A673 (cell line): ENCODE results near the gene AGAP1. TPM values are rescaled to one million over a fixed set of nuclear protein-coding genes. Genes with fewer than 3 reads are reported as not detected.

Experiments
- BruUV-seq: library from RNA; stranded (reverse); fragments of 400-500 nt; replicated peaks from 2 replicates; lab custom pipeline; 2021; lab: Mats Ljungman, UMichigan
- CTCF ChIA-PET: fragments of 300-600 bp; sonication (Branson Sonifier 250); formaldehyde crosslinking; loops from one replicate; lab custom pipeline; 2022; ENCODE audit warnings: antibody characterized with exemption; lab: Charles Lee
- POLR2A ChIA-PET: fragments of 300-600 bp; sonication (Branson Sonifier 250); formaldehyde crosslinking; loops from one replicate; lab custom pipeline; 2022; ENCODE audit warnings: antibody characterized with exemption; ENCODE audit not compliant: low non-redundant PET; lab: Charles Lee
- DNase-seq: peaks from one replicate; pipeline ENCODE4 v3.0.0-alpha.2; 2015; ENCODE audit warnings: low spot score
- H3K27ac ChIP-seq: fragments of 200-600 bp; sonication (generic); 2 replicates; pipeline ENCODE4 v1.5.1; 2016; ENCODE audit warnings: mixed run types, low read depth, mild to moderate bottlenecking, mixed read lengths, antibody characterized with exemption, low read length; ENCODE audit not compliant: poor library complexity, severe bottlenecking
- H3K27me3 ChIP-seq: fragments of 200-600 bp; sonication (generic); replicated peaks from 2 replicates; pipeline ENCODE4 v1.6.1; 2017; ENCODE audit warnings: mixed run types, low read depth, mild to moderate bottlenecking, mixed read lengths, antibody characterized with exemption, low read length; ENCODE audit not compliant: insufficient read depth, poor library complexity
- H3K36me3 ChIP-seq: fragments of 200-600 bp; sonication (generic); 2 replicates; pipeline ENCODE4 v1.6.1; 2016; ENCODE audit warnings: mixed run types, mild to moderate bottlenecking, mixed read lengths, antibody characterized with exemption, low read length; ENCODE audit not compliant: insufficient read depth, poor library complexity, severe bottlenecking
- H3K4me1 ChIP-seq: fragments of 200-600 bp; sonication (generic); 2 replicates; pipeline ENCODE4 v1.6.1; 2017; ENCODE audit warnings: mixed run types, mild to moderate bottlenecking, mixed read lengths, antibody characterized with exemption, low read length; ENCODE audit not compliant: insufficient read depth, poor library complexity, severe bottlenecking
- H3K4me3 ChIP-seq: fragments of 200-600 bp; sonication (generic); 2 replicates; pipeline ENCODE4 v1.5.1; 2016; ENCODE audit warnings: low read depth, mixed run types, mild to moderate bottlenecking, mixed read lengths, low read length; ENCODE audit not compliant: poor library complexity, severe bottlenecking
- H3K9me3 ChIP-seq: fragments of 200-600 bp; sonication (generic); 2 replicates; pipeline ENCODE4 v1.6.1; 2016; ENCODE audit warnings: mixed run types, low read depth, mild to moderate bottlenecking, mixed read lengths, antibody characterized with exemption, low read length; ENCODE audit not compliant: poor library complexity, severe bottlenecking
- EZH2 ChIP-seq: fragments of 200-600 bp; sonication (generic); IDR thresholded peaks from 2 replicates; pipeline ENCODE4 v1.6.1; 2017; ENCODE audit warnings: borderline replicate concordance, low read depth, mild to moderate bottlenecking, mixed read lengths, antibody characterized with exemption, low read length; ENCODE audit not compliant: poor library complexity, severe bottlenecking
- intact Hi-C: fragments of 100-400 bp; cut with micrococcal nuclease; formaldehyde crosslinking; loops from one replicate; pipeline ENCODE4 v1.10.0; 2022; ENCODE audit not compliant: unreplicated experiment
- total RNA-seq: library from RNA; stranded (reverse); gene quantifications from 2 replicates; pipeline ENCODE4 v1.2.3, GENCODE V29; 2021
- TF ChIP-seq, protein P1 (sequence below): fragments of 300-800, 200-600 bp; sonication (generic); conservative IDR thresholded peaks from 2 replicates; pipeline ENCODE4 v1.5.1; 2017; ENCODE audit warnings: low read depth, mild to moderate bottlenecking, antibody characterized with exemption, low read length, moderate library complexity, mixed read lengths

Gene AGAP1
- total RNA-seq, 1 experiment from 2014 or later = 25.3 TPM

DNA sequence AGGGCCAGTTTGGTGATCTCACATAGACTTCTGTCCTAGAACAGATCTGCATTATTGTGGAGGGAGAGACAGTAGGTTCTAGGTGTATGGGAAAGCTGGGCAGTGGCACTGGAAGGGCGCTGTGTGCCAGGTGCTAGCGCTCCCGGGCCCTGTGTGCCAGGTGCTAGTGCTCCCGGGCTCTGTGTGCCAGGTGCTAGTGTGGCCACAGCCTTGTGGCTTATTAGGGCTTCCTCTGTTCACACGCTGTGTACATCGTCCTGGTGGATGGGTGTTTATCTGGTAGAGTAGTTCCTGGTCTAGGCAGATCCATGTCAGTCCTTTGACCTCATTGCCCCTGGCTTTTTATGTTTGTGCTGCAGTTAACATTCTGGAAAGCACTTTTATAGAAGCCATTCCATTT lies 263.4 kb downstream of the AGAP1 start:
- no TSS peak for BruUV-seq

DNA sequence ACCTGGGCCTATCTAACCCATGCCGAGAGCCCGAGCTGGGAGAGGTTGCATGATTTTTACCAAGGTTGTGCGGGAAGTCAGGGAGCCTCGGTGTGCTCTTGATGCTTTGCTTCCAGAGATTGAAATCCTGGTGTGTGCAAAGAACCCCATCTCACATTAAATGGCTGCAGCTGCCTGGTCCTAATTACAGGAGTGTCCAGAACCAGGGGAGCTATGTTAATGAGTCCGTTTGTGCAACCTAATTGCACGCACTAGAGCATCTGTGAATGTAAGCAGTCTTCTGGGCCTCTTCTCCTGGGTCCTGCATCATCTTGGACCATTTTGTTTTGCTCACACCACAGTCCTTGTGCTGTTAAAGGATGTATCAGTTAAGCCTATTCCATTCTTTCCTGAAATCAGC lies 263.8 kb downstream of the AGAP1 start:
- intact Hi-C loops = no loop called here
- H3K4me1 ChIP-seq = no peaks in the 10 kb centered on the region
- no TSS peak for BruUV-seq
- no peaks in the 10 kb centered on the region for H3K9me3 ChIP-seq
- no peak for TF ChIP-seq EZH2
- TF ChIP-seq, protein P1, sequence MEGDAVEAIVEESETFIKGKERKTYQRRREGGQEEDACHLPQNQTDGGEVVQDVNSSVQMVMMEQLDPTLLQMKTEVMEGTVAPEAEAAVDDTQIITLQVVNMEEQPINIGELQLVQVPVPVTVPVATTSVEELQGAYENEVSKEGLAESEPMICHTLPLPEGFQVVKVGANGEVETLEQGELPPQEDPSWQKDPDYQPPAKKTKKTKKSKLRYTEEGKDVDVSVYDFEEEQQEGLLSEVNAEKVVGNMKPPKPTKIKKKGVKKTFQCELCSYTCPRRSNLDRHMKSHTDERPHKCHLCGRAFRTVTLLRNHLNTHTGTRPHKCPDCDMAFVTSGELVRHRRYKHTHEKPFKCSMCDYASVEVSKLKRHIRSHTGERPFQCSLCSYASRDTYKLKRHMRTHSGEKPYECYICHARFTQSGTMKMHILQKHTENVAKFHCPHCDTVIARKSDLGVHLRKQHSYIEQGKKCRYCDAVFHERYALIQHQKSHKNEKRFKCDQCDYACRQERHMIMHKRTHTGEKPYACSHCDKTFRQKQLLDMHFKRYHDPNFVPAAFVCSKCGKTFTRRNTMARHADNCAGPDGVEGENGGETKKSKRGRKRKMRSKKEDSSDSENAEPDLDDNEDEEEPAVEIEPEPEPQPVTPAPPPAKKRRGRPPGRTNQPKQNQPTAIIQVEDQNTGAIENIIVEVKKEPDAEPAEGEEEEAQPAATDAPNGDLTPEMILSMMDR = no peak
- H3K27ac ChIP-seq = no peak overlapping the region
- ChIA-PET CTCF (no interaction called here), POLR2A (no interaction called here)
- DNase-seq = no peak
- H3K27me3 ChIP-seq = no peaks in the 10 kb centered on the region
- no peaks in the 10 kb centered on the region for H3K36me3 ChIP-seq
- H3K4me3 ChIP-seq = no peak overlapping the region

More for the DNA sequence above, 263.4 kb downstream of the AGAP1 start:
- Histone ChIP-seq H3K27ac (no peak overlapping the region), H3K36me3 (no peaks in the 10 kb centered on the region), H3K4me3 (no peak overlapping the region), H3K27me3 (no peaks in the 10 kb centered on the region), H3K4me1 (no peaks in the 10 kb centered on the region), H3K9me3 (no peaks in the 10 kb centered on the region)
- POLR2A ChIA-PET = no interaction called here
- TF ChIP-seq, protein P1 = no peak
- TF ChIP-seq EZH2 = no peak
- CTCF ChIA-PET = no interaction called here
- intact Hi-C loops = no loop called here
- DNase-seq = no peak

DNA sequence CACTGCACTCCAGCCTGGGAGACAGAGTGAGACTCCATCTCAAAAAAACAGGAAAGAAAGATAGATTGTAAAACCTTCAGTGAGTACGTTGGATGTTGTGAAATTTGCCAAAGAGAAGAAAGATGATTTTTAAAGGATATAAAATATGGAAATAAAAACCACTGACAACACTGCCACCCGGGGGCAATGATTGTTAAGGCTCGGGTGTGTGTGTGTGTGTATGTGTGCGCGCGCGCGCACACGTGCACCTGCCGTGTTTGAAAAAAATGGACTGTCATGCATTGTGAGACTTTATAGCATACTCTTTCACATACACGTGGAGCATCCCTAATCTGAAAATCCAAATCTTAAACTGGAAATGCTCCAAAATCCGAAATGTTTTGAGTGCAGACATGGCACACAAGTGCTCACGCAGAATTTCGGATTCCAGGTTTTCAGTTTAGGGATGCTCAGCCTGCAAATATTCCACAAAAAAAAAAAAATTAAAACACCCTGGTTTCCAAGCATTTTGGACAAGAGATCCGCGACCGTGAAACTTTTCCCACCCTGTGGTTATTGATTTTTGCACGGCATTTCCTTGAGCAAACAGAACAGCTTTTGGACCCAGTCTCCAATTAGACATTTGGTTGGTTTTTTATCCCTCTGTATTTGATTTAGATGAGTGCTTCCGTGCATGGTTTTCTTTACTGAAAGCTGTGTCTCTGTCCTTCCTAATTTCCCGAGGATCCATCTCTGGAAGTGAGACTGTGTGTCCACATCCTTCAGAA lies 269.2 kb downstream of the AGAP1 start:
- no peak for DNase-seq
- intact Hi-C loops = no loop called here
- no TSS peak for BruUV-seq
- Histone ChIP-seq H3K4me1 (no peaks in the 10 kb centered on the region), H3K27ac (no peak overlapping the region), H3K4me3 (no peak overlapping the region), H3K27me3 (no peaks in the 10 kb centered on the region), H3K36me3 (no peaks in the 10 kb centered on the region), H3K9me3 (no peaks in the 10 kb centered on the region)
- POLR2A ChIA-PET = no interaction called here
- no peak for TF ChIP-seq EZH2
- TF ChIP-seq, protein P1 = 0 out of 2 replicates have a peak, but pooled peaks have one; percentile 11
- CTCF ChIA-PET = no interaction called here
